ENCODE results near the gene DOCK1.
A peak's percentile ranks its signal among the peaks of the same experiment; 100 is the strongest.
"Not testable (repeated sequence)": the region's sequence is repeated elsewhere in the genome, so short reads cannot be mapped to it uniquely, and the experiment has no call there.

Gene DOCK1

GRCh38 chr10:127296696-127297095, 391.5 kb downstream of the DOCK1 start:
- no peak overlapping the region for H3K4me3 ChIP-seq (ENCODE audit: low read length in 2 of 2)
- H3K9ac ChIP-seq (ENCODE audit: low read depth, low read length, poor library complexity): no peak overlapping the region
- no peak overlapping the region for H2AFZ ChIP-seq (ENCODE audit: low read length)
- H4K91ac ChIP-seq (ENCODE audit: low read depth, low read length, poor library complexity): no peak overlapping the region
- no peaks in the 10 kb centered on the region for H3K9me3 ChIP-seq (replicated peaks in 1 of 2; ENCODE audit: control insufficient read depth in 2 of 2, insufficient read depth in 1 of 2, low read depth in 1 of 2, low read length in 2 of 2)
- no peak overlapping the region for H3K27ac ChIP-seq (replicated peaks; ENCODE audit: low read length)
- peak overlapping the region; percentile 9 for H3K18ac ChIP-seq (ENCODE audit: low read length)
- H2BK12ac ChIP-seq (ENCODE audit: low read length): no peak overlapping the region
- no peak overlapping the region for H3K4me2 ChIP-seq (ENCODE audit: insufficient read depth, low read length, poor library complexity, severe bottlenecking)
- no peak for DNase-seq (ENCODE audit: low spot score)
- no peak overlapping the region for H2AK5ac ChIP-seq (ENCODE audit: low read depth, low read length)
- no peaks in the 10 kb centered on the region for H3K4me1 ChIP-seq (ENCODE audit: control insufficient read depth in 2 of 2, insufficient read depth in 1 of 2, low read depth in 1 of 2, low read length in 2 of 2)
- no peak overlapping the region for H2BK15ac ChIP-seq (ENCODE audit: low read length)
- no peak overlapping the region for H2BK5ac ChIP-seq (ENCODE audit: low read length)
- H3K36me3 ChIP-seq (replicated peaks in 1 of 2; ENCODE audit: control insufficient read depth in 2 of 2, insufficient read depth in 2 of 2, low read length in 2 of 2): no peaks in the 10 kb centered on the region
- no peak overlapping the region for H4K8ac ChIP-seq (ENCODE audit: low read depth, low read length)
- H2BK120ac ChIP-seq (ENCODE audit: low read depth, low read length): no peak overlapping the region
- WGBS, 2 donors (ENCODE audit: extremely low coverage in 2 of 2, insufficient read length in 2 of 2, insufficient replicate concordance in 1 of 2): no CpG with 5 or more reads among the region's 6 CpGs
- H3K14ac ChIP-seq (ENCODE audit: low read length): no peak overlapping the region
- H3K23ac ChIP-seq (ENCODE audit: low read depth, low read length, poor library complexity): no peak overlapping the region
- H3K79me1 ChIP-seq (ENCODE audit: low read depth, low read length): no peaks in the 10 kb centered on the region
- H3K4ac ChIP-seq (ENCODE audit: low read length): no peak overlapping the region
- H3K27me3 ChIP-seq (ENCODE audit: control insufficient read depth in 3 of 3, insufficient read depth in 3 of 3, low read depth in 1 of 3, low read length in 3 of 3): no peaks in the 10 kb centered on the region

- Histone ChIP-seq H2BK120ac (ENCODE audit: low read depth, low read length) (no peak overlapping the region), H2BK15ac (ENCODE audit: low read length) (no peak overlapping the region), H3K18ac (ENCODE audit: low read length) (no peak overlapping the region), H3K23ac (ENCODE audit: low read depth, low read length, poor library complexity) (no peak overlapping the region), H3K4me2 (ENCODE audit: insufficient read depth, low read length, poor library complexity, severe bottlenecking) (no peak overlapping the region), H4K8ac (ENCODE audit: low read depth, low read length) (no peak overlapping the region), H4K91ac (ENCODE audit: low read depth, low read length, poor library complexity) (no peak overlapping the region), H3K9ac (ENCODE audit: low read depth, low read length, poor library complexity) (no peak overlapping the region), H3K14ac (ENCODE audit: low read length) (no peak overlapping the region), H2AFZ (ENCODE audit: low read length) (no peak overlapping the region), H2BK12ac (ENCODE audit: low read length) (no peak overlapping the region), H2BK5ac (ENCODE audit: low read length) (no peak overlapping the region), H3K9me3 (replicated peaks in 1 of 2; ENCODE audit: control insufficient read depth in 2 of 2, insufficient read depth in 1 of 2, low read depth in 1 of 2, low read length in 2 of 2) (no peaks in the 10 kb centered on the region), H3K79me1 (ENCODE audit: low read depth, low read length) (no peaks in the 10 kb centered on the region), H3K4me3 (ENCODE audit: low read length in 2 of 2) (no peak overlapping the region), H3K4me1 (ENCODE audit: control insufficient read depth in 2 of 2, insufficient read depth in 1 of 2, low read depth in 1 of 2, low read length in 2 of 2) (peaks cover 2 to 12% of the 10 kb centered on the region in 2 donors), H3K27ac (replicated peaks; ENCODE audit: low read length) (no peak overlapping the region), H3K36me3 (replicated peaks in 1 of 2; ENCODE audit: control insufficient read depth in 2 of 2, insufficient read depth in 2 of 2, low read length in 2 of 2) (no peaks in the 10 kb centered on the region), H3K27me3 (ENCODE audit: control insufficient read depth in 3 of 3, insufficient read depth in 3 of 3, low read depth in 1 of 3, low read length in 3 of 3) (no peaks in the 10 kb centered on the region), H3K4ac (ENCODE audit: low read length) (no peak overlapping the region), H2AK5ac (ENCODE audit: low read depth, low read length) (no peak overlapping the region)
- WGBS, 2 donors (ENCODE audit: extremely low coverage in 2 of 2, insufficient read length in 2 of 2, insufficient replicate concordance in 1 of 2): no CpG with 5 or more reads among the region's 4 CpGs
- DNase-seq (ENCODE audit: low spot score): no peak
Observed at GRCh38 chr10:127298381-127298780, 393.2 kb downstream of the DOCK1 start.

- H3K18ac ChIP-seq (ENCODE audit: low read length); H4K8ac ChIP-seq (ENCODE audit: low read depth, low read length); H3K4me2 ChIP-seq (ENCODE audit: insufficient read depth, low read length, poor library complexity, severe bottlenecking); DNase-seq (ENCODE audit: low spot score); H3K23ac ChIP-seq (ENCODE audit: low read depth, low read length, poor library complexity); H3K4ac ChIP-seq (ENCODE audit: low read length); H2BK5ac ChIP-seq (ENCODE audit: low read length); H2AK5ac ChIP-seq (ENCODE audit: low read depth, low read length); H3K9ac ChIP-seq (ENCODE audit: low read depth, low read length, poor library complexity); H3K36me3 ChIP-seq (replicated peaks in 1 of 2; ENCODE audit: control insufficient read depth in 2 of 2, insufficient read depth in 2 of 2, low read length in 2 of 2); H2BK120ac ChIP-seq (ENCODE audit: low read depth, low read length); H4K91ac ChIP-seq (ENCODE audit: low read depth, low read length, poor library complexity); H2BK15ac ChIP-seq (ENCODE audit: low read length); H3K4me3 ChIP-seq (ENCODE audit: low read length in 2 of 2); H2AFZ ChIP-seq (ENCODE audit: low read length); H2BK12ac ChIP-seq (ENCODE audit: low read length); H3K79me1 ChIP-seq (ENCODE audit: low read depth, low read length); H3K27ac ChIP-seq (replicated peaks; ENCODE audit: low read length); H3K9me3 ChIP-seq (replicated peaks in 1 of 2; ENCODE audit: control insufficient read depth in 2 of 2, insufficient read depth in 1 of 2, low read depth in 1 of 2, low read length in 2 of 2); H3K14ac ChIP-seq (ENCODE audit: low read length); H3K27me3 ChIP-seq (ENCODE audit: control insufficient read depth in 3 of 3, insufficient read depth in 3 of 3, low read depth in 1 of 3, low read length in 3 of 3): not testable (repeated sequence)
- no CpG with 5 or more reads among the region's 11 CpGs for WGBS, 2 donors (ENCODE audit: extremely low coverage in 2 of 2, insufficient read length in 2 of 2, insufficient replicate concordance in 1 of 2)
- peaks cover 2 to 12% of the 10 kb centered on the region in 2 donors for H3K4me1 ChIP-seq (ENCODE audit: control insufficient read depth in 2 of 2, insufficient read depth in 1 of 2, low read depth in 1 of 2, low read length in 2 of 2)
Observed at GRCh38 chr10:127299192-127299591, 394.0 kb downstream of the DOCK1 start.

- H3K9me3 ChIP-seq (replicated peaks in 1 of 2; ENCODE audit: control insufficient read depth in 2 of 2, insufficient read depth in 1 of 2, low read depth in 1 of 2, low read length in 2 of 2): no peaks in the 10 kb centered on the region
- H3K14ac ChIP-seq (ENCODE audit: low read length): no peak overlapping the region
- H3K27me3 ChIP-seq (ENCODE audit: control insufficient read depth in 3 of 3, insufficient read depth in 3 of 3, low read depth in 1 of 3, low read length in 3 of 3): no peaks in the 10 kb centered on the region
- H3K36me3 ChIP-seq (replicated peaks in 1 of 2; ENCODE audit: control insufficient read depth in 2 of 2, insufficient read depth in 2 of 2, low read length in 2 of 2): no peaks in the 10 kb centered on the region
- H3K23ac ChIP-seq (ENCODE audit: low read depth, low read length, poor library complexity): no peak overlapping the region
- H4K91ac ChIP-seq (ENCODE audit: low read depth, low read length, poor library complexity): no peak overlapping the region
- H2BK15ac ChIP-seq (ENCODE audit: low read length): no peak overlapping the region
- no peak overlapping the region for H3K4ac ChIP-seq (ENCODE audit: low read length)
- WGBS, 2 donors (ENCODE audit: extremely low coverage in 2 of 2, insufficient read length in 2 of 2, insufficient replicate concordance in 1 of 2): no CpG with 5 or more reads among the region's 13 CpGs
- H3K4me2 ChIP-seq (ENCODE audit: insufficient read depth, low read length, poor library complexity, severe bottlenecking): no peak overlapping the region
- no peak overlapping the region for H2BK120ac ChIP-seq (ENCODE audit: low read depth, low read length)
- no peak overlapping the region for H3K18ac ChIP-seq (ENCODE audit: low read length)
- peaks cover 2 to 12% of the 10 kb centered on the region in 2 donors for H3K4me1 ChIP-seq (ENCODE audit: control insufficient read depth in 2 of 2, insufficient read depth in 1 of 2, low read depth in 1 of 2, low read length in 2 of 2)
- H2AFZ ChIP-seq (ENCODE audit: low read length): no peak overlapping the region
- DNase-seq (ENCODE audit: low spot score): no peak
- H3K27ac ChIP-seq (replicated peaks; ENCODE audit: low read length): no peak overlapping the region
- no peak overlapping the region for H2BK12ac ChIP-seq (ENCODE audit: low read length)
- H2BK5ac ChIP-seq (ENCODE audit: low read length): no peak overlapping the region
- no peak overlapping the region for H3K4me3 ChIP-seq (ENCODE audit: low read length in 2 of 2)
- no peaks in the 10 kb centered on the region for H3K79me1 ChIP-seq (ENCODE audit: low read depth, low read length)
- H3K9ac ChIP-seq (ENCODE audit: low read depth, low read length, poor library complexity): no peak overlapping the region
- H4K8ac ChIP-seq (ENCODE audit: low read depth, low read length): no peak overlapping the region
- no peak overlapping the region for H2AK5ac ChIP-seq (ENCODE audit: low read depth, low read length)
Observed at GRCh38 chr10:127299956-127300689, 394.9 kb downstream of the DOCK1 start.

Measured in neuronal stem cell (in vitro differentiated cells).